ENCODE results near the gene CALR. TPM values are rescaled to one million over a fixed set of nuclear protein-coding genes. Genes with fewer than 3 reads are reported as not detected.
A peak's percentile ranks its signal among the peaks of the same experiment; 100 is the strongest.

CALR gene
- total and polyA plus RNA-seq, 4 donors, result 415 to 1,551 (median 801) TPM

Small RNAs within 50 kb of the gene (small RNA-seq; reads per million reads assigned to genes)
- gene MIR5695 (ENCODE audit: low replicate concordance) (0.60 reads per million, percentile 68 among the genes with 10 or more reads in this experiment), gene MIR6515 (ENCODE audit: low replicate concordance) (0.06 reads per million)

Other genes starting within 250 kb of the CALR start
- gene FBXW9, start 242.0 kb upstream of the CALR start, total RNA-seq, result 10 to 100 TPM; 10.7 to 17.1 TPM
- gene FBXW9, start 242.0 kb upstream of the CALR start, polyA plus RNA-seq, result 10 to 100 TPM in 1 of 2 donors, 1 to 10 TPM in 1; 6.8 to 13.0 TPM
- gene TNPO2, start 214.7 kb upstream of the CALR start, total RNA-seq, result 10 to 100 TPM; 54.7 to 63.0 TPM
- 10 to 100 TPM; 29.5 to 31.5 TPM for gene TNPO2, start 214.7 kb upstream of the CALR start, polyA plus RNA-seq
- gene TRIR, start 203.9 kb upstream of the CALR start, total RNA-seq, result 100 to 1,000 TPM in 1 of 2 donors, 10 to 100 TPM in 1; 77.2 to 144 TPM
- 100 to 1,000 TPM; 226 to 422 TPM for gene TRIR, start 203.9 kb upstream of the CALR start, polyA plus RNA-seq
- gene GET3, start 201.1 kb upstream of the CALR start, total RNA-seq, result 10 to 100 TPM; 33.4 to 75.0 TPM
- 100 to 1,000 TPM in 1 of 2 donors, 10 to 100 TPM in 1; 78.8 to 112 TPM for gene GET3, start 201.1 kb upstream of the CALR start, polyA plus RNA-seq
- gene BEST2, start 186.8 kb upstream of the CALR start, total RNA-seq, result not detected
- under 1 TPM in 1 of 2 donors, not detected in 1; 0.02 TPM for gene BEST2, start 186.8 kb upstream of the CALR start, polyA plus RNA-seq
- 10 to 100 TPM; 46.9 to 67.4 TPM for gene HOOK2, start 163.1 kb upstream of the CALR start, total RNA-seq
- 10 to 100 TPM; 39.8 to 54.3 TPM for gene HOOK2, start 163.1 kb upstream of the CALR start, polyA plus RNA-seq
- gene JUNB, start 147.1 kb upstream of the CALR start, total RNA-seq, result 100 to 1,000 TPM; 121 to 205 TPM
- gene JUNB, start 147.1 kb upstream of the CALR start, polyA plus RNA-seq, result 100 to 1,000 TPM; 111 to 689 TPM
- gene PRDX2, start 136.8 kb upstream of the CALR start, total RNA-seq, result 100 to 1,000 TPM; 166 to 196 TPM
- gene PRDX2, start 136.8 kb upstream of the CALR start, polyA plus RNA-seq, result 100 to 1,000 TPM; 132 to 181 TPM
- gene THSD8, start 136.5 kb upstream of the CALR start, total RNA-seq, result 1 to 10 TPM; 1.8 to 2.2 TPM
- gene THSD8, start 136.5 kb upstream of the CALR start, polyA plus RNA-seq, result 1 to 10 TPM in 1 of 2 donors, under 1 TPM in 1; 0.10 to 6.2 TPM
- gene RNASEH2A, start 132.0 kb upstream of the CALR start, total RNA-seq, result 10 to 100 TPM in 1 of 2 donors, 1 to 10 TPM in 1; 7.5 to 16.1 TPM
- 10 to 100 TPM in 1 of 2 donors, 1 to 10 TPM in 1; 7.3 to 11.1 TPM for gene RNASEH2A, start 132.0 kb upstream of the CALR start, polyA plus RNA-seq
- not detected for gene RTBDN, start 104.0 kb upstream of the CALR start, total RNA-seq
- gene RTBDN, start 104.0 kb upstream of the CALR start, polyA plus RNA-seq, result not detected
- gene MAST1, start 100.1 kb upstream of the CALR start, total RNA-seq, result under 1 TPM; 0.55 to 0.88 TPM
- gene MAST1, start 100.1 kb upstream of the CALR start, polyA plus RNA-seq, result under 1 TPM; 0.08 to 0.26 TPM
- gene DNASE2, start 57.2 kb upstream of the CALR start, total RNA-seq, result 10 to 100 TPM; 31.2 to 68.0 TPM
- 10 to 100 TPM; 32.2 to 72.3 TPM for gene DNASE2, start 57.2 kb upstream of the CALR start, polyA plus RNA-seq
- 1 to 10 TPM in 1 of 2 donors, under 1 TPM in 1; 0.28 to 3.0 TPM for gene KLF1, start 51.4 kb upstream of the CALR start, total RNA-seq
- under 1 TPM; 0.26 to 0.61 TPM for gene KLF1, start 51.4 kb upstream of the CALR start, polyA plus RNA-seq
- 10 to 100 TPM; 24.0 to 31.3 TPM for gene GCDH, start 47.4 kb upstream of the CALR start, total RNA-seq
- gene GCDH, start 47.4 kb upstream of the CALR start, polyA plus RNA-seq, result 10 to 100 TPM; 15.6 to 33.8 TPM
- not detected for gene SYCE2, start 19.3 kb upstream of the CALR start, total RNA-seq
- under 1 TPM; 0.13 to 0.28 TPM for gene SYCE2, start 19.3 kb upstream of the CALR start, polyA plus RNA-seq
- gene FARSA, start 4.9 kb upstream of the CALR start, total RNA-seq, result 10 to 100 TPM; 27.8 to 65.7 TPM
- gene FARSA, start 4.9 kb upstream of the CALR start, polyA plus RNA-seq, result 10 to 100 TPM; 39.8 to 72.1 TPM
- gene RAD23A, start 7.3 kb downstream of the CALR start, total RNA-seq, result 100 to 1,000 TPM in 1 of 2 donors, 10 to 100 TPM in 1; 79.7 to 122 TPM
- 100 to 1,000 TPM; 112 to 186 TPM for gene RAD23A, start 7.3 kb downstream of the CALR start, polyA plus RNA-seq
- 10 to 100 TPM; 14.9 to 22.6 TPM for gene GADD45GIP1, start 18.6 kb downstream of the CALR start, total RNA-seq
- 10 to 100 TPM; 50.0 to 69.0 TPM for gene GADD45GIP1, start 18.6 kb downstream of the CALR start, polyA plus RNA-seq
- under 1 TPM; 0.20 to 0.25 TPM for gene DAND5, start 31.0 kb downstream of the CALR start, total RNA-seq
- gene DAND5, start 31.0 kb downstream of the CALR start, polyA plus RNA-seq, result under 1 TPM; 0.01 to 0.14 TPM
- gene NFIX, start 56.9 kb downstream of the CALR start, total RNA-seq, result 100 to 1,000 TPM; 129 to 190 TPM
- 10 to 100 TPM; 26.0 to 50.5 TPM for gene NFIX, start 56.9 kb downstream of the CALR start, polyA plus RNA-seq
- 10 to 100 TPM; 12.9 to 25.9 TPM for gene LYL1, start 164.2 kb downstream of the CALR start, total RNA-seq
- 10 to 100 TPM; 15.5 to 34.1 TPM for gene LYL1, start 164.2 kb downstream of the CALR start, polyA plus RNA-seq
- 10 to 100 TPM; 14.4 to 41.4 TPM for gene TRMT1, start 178.1 kb downstream of the CALR start, total RNA-seq
- gene TRMT1, start 178.1 kb downstream of the CALR start, polyA plus RNA-seq, result 10 to 100 TPM; 46.1 to 48.2 TPM
- 10 to 100 TPM; 18.4 to 94.8 TPM for gene NACC1, start 179.7 kb downstream of the CALR start, total RNA-seq
- gene NACC1, start 179.7 kb downstream of the CALR start, polyA plus RNA-seq, result 10 to 100 TPM; 51.6 to 64.9 TPM
- gene STX10, start 211.8 kb downstream of the CALR start, total RNA-seq, result 10 to 100 TPM; 45.8 to 94.3 TPM
- 100 to 1,000 TPM; 128 to 136 TPM for gene STX10, start 211.8 kb downstream of the CALR start, polyA plus RNA-seq
- 10 to 100 TPM; 29.8 to 93.5 TPM for gene IER2, start 211.8 kb downstream of the CALR start, total RNA-seq
- gene IER2, start 211.8 kb downstream of the CALR start, polyA plus RNA-seq, result 100 to 1,000 TPM in 1 of 2 donors, 10 to 100 TPM in 1; 92.5 to 242 TPM

Data from lung (tissue), 5 donors.